Epithelial cell of proximal tubule (primary cell): Measurements from ENCODE around the gene RASA3. TPM values are rescaled to one million over a fixed set of nuclear protein-coding genes. Genes with fewer than 3 reads are reported as not detected.
"Not testable (repeated sequence)": the region's sequence is repeated elsewhere in the genome, so short reads cannot be mapped to it uniquely, and the experiment has no call there.

ENCODE experiments used
- DNase-seq: peaks from one replicate; pipeline ENCODE4 v3.0.0-alpha.2; 2011; ENCODE audit warnings: low read depth
- H3K4me3 ChIP-seq: 2 replicates; pipeline ENCODE4 v1.5.1; 2011; ENCODE audit warnings: low read depth, mild to moderate bottlenecking, low read length
- CTCF ChIP-seq: conservative IDR thresholded peaks from 2 replicates; pipeline ENCODE4 v1.5.1; 2012; ENCODE audit warnings: low read depth, mild to moderate bottlenecking, low read length
- total RNA-seq: library from RNA; depleted of rRNA; stranded (reverse); fragments of >200 nt; gene quantifications from 2 replicates; pipeline ENCODE4 v1.2.3, GENCODE V29; 2015

The RASA3 gene
- total RNA-seq, 1 donor from 2014 or later, result 25.7 TPM

- H3K4me3 ChIP-seq, result no peak overlapping the region
- TF ChIP-seq CTCF, result no peak
- DNase-seq, result no peak
These were observed 53.7 kb downstream of the RASA3 start for GRCh38 chr13:114078461-114079451.

GRCh38 chr13:114077933-114078325 lies 54.5 kb downstream of the RASA3 start:
- no peak for TF ChIP-seq CTCF
- H3K4me3 ChIP-seq, result no peak overlapping the region
- no peak for DNase-seq

- no peak for TF ChIP-seq CTCF
- no peak for DNase-seq
These were observed 55.1 kb downstream of the RASA3 start for GRCh38 chr13:114077099-114077932.

GRCh38 chr13:114076329-114077090 lies 55.9 kb downstream of the RASA3 start:
- DNase-seq, result no peak
- no peak for TF ChIP-seq CTCF
- no peak overlapping the region for H3K4me3 ChIP-seq

More at GRCh38 chr13:114077099-114077932, 55.1 kb downstream of the RASA3 start:
- no peak overlapping the region for H3K4me3 ChIP-seq

- H3K4me3 ChIP-seq, DNase-seq: not testable (repeated sequence)
These were observed 56.6 kb downstream of the RASA3 start for GRCh38 chr13:114075811-114076210.

- TF ChIP-seq CTCF, result no peak
- no peak for DNase-seq
- no peak overlapping the region for H3K4me3 ChIP-seq
These were observed 57.6 kb downstream of the RASA3 start for GRCh38 chr13:114074671-114075315.
